Left ventricle myocardium superior (tissue), 1 donor: ENCODE measurements around the gene PIGW. TPM values are rescaled to one million over a fixed set of nuclear protein-coding genes. Genes with fewer than 3 reads are reported as not detected.

Source experiments
- total RNA-seq: library from RNA; stranded (reverse); fragmentation: NEBNext Ultra II Directional; extraction: Animal tissue kit (Norgen Biotek cat#: 25700); gene quantifications from one replicate; pipeline ENCODE4 v1.2.1, GENCODE V29; 2021
- donor health status: DM: no; HTN: yes; CAD: no; lungs with severe emphysema.

PIGW gene
- total RNA-seq, 1 donor from 2014 or later: 3.5 TPM

Other genes starting within 250 kb of the PIGW start
- not detected for gene TBC1D3G, start 211.1 kb upstream of the PIGW start, total RNA-seq
- gene TBC1D3H, start 146.6 kb upstream of the PIGW start, total RNA-seq: not detected
- gene ZNHIT3, start 48.3 kb upstream of the PIGW start, total RNA-seq: 22.1 TPM
- gene MYO19, start 119 bp upstream of the PIGW start, total RNA-seq: 20.0 TPM
- 41.8 TPM for gene GGNBP2, start 9.9 kb downstream of the PIGW start, total RNA-seq
- 13.5 TPM for gene DHRS11, start 56.9 kb downstream of the PIGW start, total RNA-seq
- gene MRM1, start 66.6 kb downstream of the PIGW start, total RNA-seq: 9.2 TPM